ENCODE results near the gene MLX. TPM values are rescaled to one million over a fixed set of nuclear protein-coding genes. Genes with fewer than 3 reads are reported as not detected.

The MLX gene
- total RNA-seq, 1 experiment from 2014 or later: 45.3 TPM

DNA sequence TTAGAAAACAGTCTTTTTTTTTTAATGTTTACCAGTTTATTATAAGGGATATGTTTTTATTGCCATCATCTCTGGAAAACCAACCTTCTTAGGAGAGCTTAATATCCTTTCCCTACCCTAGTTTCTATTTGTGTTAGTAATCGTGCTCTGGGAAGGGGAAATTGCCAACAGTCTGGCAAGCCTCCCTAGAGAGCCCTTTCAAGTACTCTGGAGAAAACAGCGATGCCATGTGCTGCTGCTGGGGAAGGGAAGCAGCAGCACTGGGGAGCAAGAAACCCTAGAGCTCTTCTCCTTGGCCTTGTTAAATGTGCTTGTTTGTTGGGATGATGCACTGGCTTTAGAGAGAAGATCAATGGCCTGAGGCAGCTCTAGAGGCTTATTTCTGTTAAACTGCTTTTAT lies 32.0 kb downstream of the MLX start:
- Histone ChIP-seq H3K4me2 (ENCODE audit: insufficient read depth, insufficient read length, low read length) (no peak overlapping the region), H3K23me2 (ENCODE audit: insufficient read length, low read depth, low read length, poor library complexity, severe bottlenecking) (no peaks in the 10 kb centered on the region), H3K27ac (ENCODE audit: insufficient read length, low read depth, low read length) (no peak overlapping the region), H3K4ac (ENCODE audit: low read depth, low read length) (no peak overlapping the region), H4K5ac (ENCODE audit: insufficient read length, low read depth, low read length) (no peak overlapping the region), H2BK120ac (ENCODE audit: low read depth, low read length, poor library complexity, severe bottlenecking) (no peak overlapping the region), H3K79me2 (ENCODE audit: insufficient read depth, low read length) (no peaks in the 10 kb centered on the region; the same call in 1 of the 2 replicates), H3K27me3 (ENCODE audit: insufficient read depth, low read length) (no peaks in the 10 kb centered on the region), H3K9me3 (ENCODE audit: control insufficient read depth, low read depth, low read length) (no peaks in the 10 kb centered on the region), H3K18ac (ENCODE audit: insufficient read length, low read depth, low read length) (no peak overlapping the region), H3K9ac (ENCODE audit: extremely low read depth, insufficient read length, low read length) (no peak overlapping the region), H2AFZ (ENCODE audit: low read length) (no peak overlapping the region), H3K23ac (ENCODE audit: insufficient read length, low read depth, low read length) (no peak overlapping the region), H4K20me1 (ENCODE audit: control insufficient read depth, insufficient read depth, insufficient read length) (no peaks in the 10 kb centered on the region), H2BK15ac (ENCODE audit: low read depth, low read length) (no peak overlapping the region), H4K91ac (ENCODE audit: insufficient read length, low read depth, low read length) (no peak overlapping the region), H3K79me1 (ENCODE audit: insufficient read depth, low read depth, low read length, poor library complexity, severe bottlenecking) (peaks cover 3% of the 10 kb centered on the region), H4K8ac (replicated peaks; ENCODE audit: insufficient read length, low read depth, low read length) (no peak overlapping the region), H2BK12ac (ENCODE audit: insufficient read length, low read depth, low read length) (no peak overlapping the region), H3T11ph (ENCODE audit: low read length) (no peak overlapping the region), H2AK5ac (ENCODE audit: insufficient read length, low read length) (no peak overlapping the region), H2BK20ac (ENCODE audit: low read depth, low read length, poor library complexity, severe bottlenecking) (no peak overlapping the region), H3K56ac (ENCODE audit: insufficient read length, low read depth, low read length) (no peak overlapping the region), H2BK5ac (ENCODE audit: insufficient read length, low read length) (no peak overlapping the region), H3K14ac (ENCODE audit: insufficient read depth, low read length) (no peak overlapping the region), H3K4me1 (ENCODE audit: insufficient read depth, low read length) (no peaks in the 10 kb centered on the region)
- DNase-seq: no peak
- no peak overlapping the region for H3K4me3 Mint-ChIP-seq
- no peaks in the 10 kb centered on the region for H3K27me3 Mint-ChIP-seq (ENCODE audit: low read depth)
- WGBS (ENCODE audit: extremely low coverage, insufficient read length, low lambda C conversion rate): no CpG with 5 or more reads among the region's 2 CpGs
- H3K36me3 Mint-ChIP-seq (ENCODE audit: insufficient read depth in 1 of 3, low read depth in 3 of 3): peaks cover 2 to 10% (median 3%) of the 10 kb centered on the region in 3 experiments; a peak in 4 of 7 replicates
- no peak overlapping the region; a peak in 1 of 7 replicates for H3K27ac Mint-ChIP-seq
- no peaks in the 10 kb centered on the region for H3K4me1 Mint-ChIP-seq
- H3K9me3 Mint-ChIP-seq: no peaks in the 10 kb centered on the region
- TF ChIP-seq, protein P1, sequence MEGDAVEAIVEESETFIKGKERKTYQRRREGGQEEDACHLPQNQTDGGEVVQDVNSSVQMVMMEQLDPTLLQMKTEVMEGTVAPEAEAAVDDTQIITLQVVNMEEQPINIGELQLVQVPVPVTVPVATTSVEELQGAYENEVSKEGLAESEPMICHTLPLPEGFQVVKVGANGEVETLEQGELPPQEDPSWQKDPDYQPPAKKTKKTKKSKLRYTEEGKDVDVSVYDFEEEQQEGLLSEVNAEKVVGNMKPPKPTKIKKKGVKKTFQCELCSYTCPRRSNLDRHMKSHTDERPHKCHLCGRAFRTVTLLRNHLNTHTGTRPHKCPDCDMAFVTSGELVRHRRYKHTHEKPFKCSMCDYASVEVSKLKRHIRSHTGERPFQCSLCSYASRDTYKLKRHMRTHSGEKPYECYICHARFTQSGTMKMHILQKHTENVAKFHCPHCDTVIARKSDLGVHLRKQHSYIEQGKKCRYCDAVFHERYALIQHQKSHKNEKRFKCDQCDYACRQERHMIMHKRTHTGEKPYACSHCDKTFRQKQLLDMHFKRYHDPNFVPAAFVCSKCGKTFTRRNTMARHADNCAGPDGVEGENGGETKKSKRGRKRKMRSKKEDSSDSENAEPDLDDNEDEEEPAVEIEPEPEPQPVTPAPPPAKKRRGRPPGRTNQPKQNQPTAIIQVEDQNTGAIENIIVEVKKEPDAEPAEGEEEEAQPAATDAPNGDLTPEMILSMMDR (conservative IDR thresholded peaks at IDR 0.05): no peak
